Bronchial epithelial cell (primary cell): ENCODE measurements around the gene IL9. TPM values are rescaled to one million over a fixed set of nuclear protein-coding genes. Genes with fewer than 3 reads are reported as not detected.

ENCODE experiments used
- DNase-seq: peaks from one replicate; pipeline ENCODE4 v3.0.0-alpha.2; 2010; ENCODE audit warnings: low read depth
- FAIRE-seq: peaks from 2 replicates; lab custom pipeline; 2011; peaks lifted over from hg19 to GRCh38; lab: Jason Lieb, UNC
- H3K27me3 ChIP-seq: 2 replicates; pipeline ENCODE4 v1.5.1; 2011; ENCODE audit warnings: low read length; ENCODE audit not compliant: control insufficient read depth, insufficient read depth
- H3K36me3 ChIP-seq: 2 replicates; pipeline ENCODE4 v1.5.1; 2011; ENCODE audit warnings: low read length; ENCODE audit not compliant: control insufficient read depth, insufficient read depth
- H3K4me3 ChIP-seq: 2 replicates; pipeline ENCODE4 v1.5.1; 2011; ENCODE audit warnings: mild to moderate bottlenecking, low read depth, low read length, control low read depth
- CTCF ChIP-seq: IDR thresholded peaks from 2 replicates; pipeline ENCODE4 v1.5.1; 2011; ENCODE audit warnings: mild to moderate bottlenecking, moderate library complexity, low read length, control low read depth, inconsistent platforms; ENCODE audit not compliant: insufficient read depth, severe bottlenecking
- total RNA-seq: library from RNA; depleted of rRNA; stranded (reverse); fragments of >200 nt; gene quantifications from 2 replicates; pipeline ENCODE4 v1.2.1, GENCODE V29; 2014

IL9 gene
- total RNA-seq, 1 donor from 2014 or later: not detected

- no peak for TF ChIP-seq CTCF
- FAIRE-seq (no peak), DNase-seq (no peak)
- H3K4me3 ChIP-seq: no peak overlapping the region
- no peaks in the 10 kb centered on the region for H3K36me3 ChIP-seq
- no peaks in the 10 kb centered on the region for H3K27me3 ChIP-seq
Measured at GRCh38 chr5:135851186-135851914, 44.3 kb downstream of the IL9 start.

GRCh38 chr5:135850671-135851070, 45.0 kb downstream of the IL9 start:
- no peaks in the 10 kb centered on the region for H3K36me3 ChIP-seq
- H3K4me3 ChIP-seq: no peak overlapping the region
- FAIRE-seq (no peak), DNase-seq (no peak)
- no peak for TF ChIP-seq CTCF
- H3K27me3 ChIP-seq: no peaks in the 10 kb centered on the region

GRCh38 chr5:135850231-135850630, 45.4 kb downstream of the IL9 start:
- no peaks in the 10 kb centered on the region for H3K27me3 ChIP-seq
- DNase-seq (no peak), FAIRE-seq (no peak)

GRCh38 chr5:135847976-135848375, 47.7 kb downstream of the IL9 start:
- DNase-seq: no peak
- TF ChIP-seq CTCF: no peak
- no peaks in the 10 kb centered on the region for H3K27me3 ChIP-seq
- no peaks in the 10 kb centered on the region for H3K36me3 ChIP-seq
- no peak for FAIRE-seq
- H3K4me3 ChIP-seq: no peak overlapping the region

More at GRCh38 chr5:135850231-135850630, 45.4 kb downstream of the IL9 start:
- Histone ChIP-seq H3K4me3 (no peak overlapping the region), H3K36me3 (no peaks in the 10 kb centered on the region)
- TF ChIP-seq CTCF: no peak

GRCh38 chr5:135846311-135846710, 49.3 kb downstream of the IL9 start:
- Histone ChIP-seq H3K36me3 (no peaks in the 10 kb centered on the region), H3K27me3 (no peaks in the 10 kb centered on the region), H3K4me3 (no peak overlapping the region)
- no peak for DNase-seq
- TF ChIP-seq CTCF: no peak
- no peak for FAIRE-seq
